Measurements from ENCODE around the gene SPON1. TPM values are rescaled to one million over a fixed set of nuclear protein-coding genes. Genes with fewer than 3 reads are reported as not detected.

The SPON1 gene
- total and polyA plus RNA-seq, 8 donors, result 0.83 to 17.5 (median 1.7) TPM

DNA sequence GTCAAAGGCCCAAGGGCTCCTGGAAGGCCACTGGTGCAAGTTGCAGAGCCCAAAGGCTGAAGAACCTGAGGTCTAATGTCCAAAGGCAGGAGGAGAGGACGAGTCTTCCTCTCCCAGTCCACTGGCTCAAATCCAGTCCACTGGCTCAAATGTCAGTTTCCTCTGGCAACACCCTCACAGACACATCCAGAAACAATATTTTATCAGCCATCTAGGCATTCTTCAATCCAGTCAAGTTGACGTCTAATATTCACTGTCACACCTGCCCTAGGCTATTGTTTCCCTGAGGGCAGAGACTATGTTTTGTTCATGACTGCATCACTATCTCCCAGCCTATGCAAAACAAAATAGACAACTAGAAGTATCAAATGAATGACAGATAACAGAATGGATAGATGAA, 148.1 kb downstream of the SPON1 start:
- WGBS, 2 donors, result 62 to 69% methylated on average over 2 of the region's 2 CpGs
- TF ChIP-seq, protein P1, sequence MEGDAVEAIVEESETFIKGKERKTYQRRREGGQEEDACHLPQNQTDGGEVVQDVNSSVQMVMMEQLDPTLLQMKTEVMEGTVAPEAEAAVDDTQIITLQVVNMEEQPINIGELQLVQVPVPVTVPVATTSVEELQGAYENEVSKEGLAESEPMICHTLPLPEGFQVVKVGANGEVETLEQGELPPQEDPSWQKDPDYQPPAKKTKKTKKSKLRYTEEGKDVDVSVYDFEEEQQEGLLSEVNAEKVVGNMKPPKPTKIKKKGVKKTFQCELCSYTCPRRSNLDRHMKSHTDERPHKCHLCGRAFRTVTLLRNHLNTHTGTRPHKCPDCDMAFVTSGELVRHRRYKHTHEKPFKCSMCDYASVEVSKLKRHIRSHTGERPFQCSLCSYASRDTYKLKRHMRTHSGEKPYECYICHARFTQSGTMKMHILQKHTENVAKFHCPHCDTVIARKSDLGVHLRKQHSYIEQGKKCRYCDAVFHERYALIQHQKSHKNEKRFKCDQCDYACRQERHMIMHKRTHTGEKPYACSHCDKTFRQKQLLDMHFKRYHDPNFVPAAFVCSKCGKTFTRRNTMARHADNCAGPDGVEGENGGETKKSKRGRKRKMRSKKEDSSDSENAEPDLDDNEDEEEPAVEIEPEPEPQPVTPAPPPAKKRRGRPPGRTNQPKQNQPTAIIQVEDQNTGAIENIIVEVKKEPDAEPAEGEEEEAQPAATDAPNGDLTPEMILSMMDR (IDR thresholded peaks at IDR 0.05), result no peak
- Histone ChIP-seq H3K9me3 (no peaks in the 10 kb centered on the region), H3K27me3 (no peaks in the 10 kb centered on the region), H3K36me3 (no peaks in the 10 kb centered on the region), H3K4me1 (no peaks in the 10 kb centered on the region), H3K27ac (no peak overlapping the region), H3K4me3 (no peak overlapping the region)
- DNase-seq, result no peak
- intact Hi-C loops (cut with DNase I), result no loop called here
- no peak for FAIRE-seq
- ATAC-seq, result no peak

DNA sequence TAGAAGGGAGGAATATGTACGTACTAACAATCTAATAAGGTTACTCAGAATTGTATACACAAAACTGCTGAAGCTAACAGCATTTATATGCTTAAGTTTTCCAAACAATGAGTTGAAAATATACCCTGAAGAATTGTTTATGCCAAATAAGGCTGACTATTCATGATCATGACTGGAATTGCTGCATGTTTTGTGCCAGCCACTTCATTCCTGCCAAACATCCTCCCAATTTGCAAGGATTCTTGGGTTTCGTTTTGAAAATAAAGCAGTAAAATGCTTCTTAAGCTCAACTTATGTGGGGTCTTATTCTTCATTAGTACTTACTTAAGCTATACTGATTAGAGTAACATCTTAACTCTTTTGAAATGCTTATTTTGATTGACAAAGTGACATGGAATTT, 149.0 kb downstream of the SPON1 start:
- no peak for FAIRE-seq
- no peak for DNase-seq

DNA sequence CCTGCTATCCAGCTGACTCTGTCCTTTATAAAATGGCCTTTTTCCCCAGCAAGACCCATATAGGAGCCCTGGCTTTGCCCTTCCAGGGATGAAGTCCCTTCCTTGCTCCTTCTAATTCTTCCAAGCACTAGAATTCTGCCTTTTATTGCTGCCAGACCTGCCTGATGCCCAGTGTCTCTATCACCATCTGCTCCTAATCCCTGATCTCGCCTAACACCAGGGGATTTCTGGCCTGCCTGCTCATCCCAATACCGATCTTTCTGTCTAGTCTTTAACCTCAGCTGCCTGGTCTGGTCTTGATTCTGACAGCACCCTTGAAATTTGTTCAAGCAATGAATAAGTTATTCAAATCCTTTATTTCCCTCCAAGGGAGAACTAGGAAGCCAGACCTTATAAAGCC, 150.2 kb downstream of the SPON1 start:
- H3K9me3 ChIP-seq, result no peaks in the 10 kb centered on the region
- FAIRE-seq (no peak), DNase-seq (no peak), ATAC-seq (no peak)
- TF ChIP-seq, protein P1 (IDR thresholded peaks at IDR 0.05), result no peak
- H3K4me1 ChIP-seq, result no peaks in the 10 kb centered on the region
- H3K27ac ChIP-seq, result no peak overlapping the region
- no peaks in the 10 kb centered on the region for H3K27me3 ChIP-seq
- WGBS, 2 donors, result 88 to 90% methylated on average over 2 of the region's 2 CpGs
- intact Hi-C loops (cut with DNase I), result no loop called here
- no peak overlapping the region for H3K4me3 ChIP-seq
- H3K36me3 ChIP-seq, result no peaks in the 10 kb centered on the region

More for the DNA sequence above, 149.0 kb downstream of the SPON1 start:
- 50 to 75% methylated on average over 2 of the region's 2 CpGs for WGBS, 2 donors
- TF ChIP-seq, protein P1 (IDR thresholded peaks at IDR 0.05), result no peak
- H3K36me3 ChIP-seq, result no peaks in the 10 kb centered on the region
- H3K9me3 ChIP-seq, result no peaks in the 10 kb centered on the region
- H3K4me1 ChIP-seq, result no peaks in the 10 kb centered on the region
- ATAC-seq, result no peak
- intact Hi-C loops (cut with DNase I), result no loop called here
- H3K27me3 ChIP-seq, result no peaks in the 10 kb centered on the region
- H3K4me3 ChIP-seq, result no peak overlapping the region
- H3K27ac ChIP-seq, result no peak overlapping the region

DNA sequence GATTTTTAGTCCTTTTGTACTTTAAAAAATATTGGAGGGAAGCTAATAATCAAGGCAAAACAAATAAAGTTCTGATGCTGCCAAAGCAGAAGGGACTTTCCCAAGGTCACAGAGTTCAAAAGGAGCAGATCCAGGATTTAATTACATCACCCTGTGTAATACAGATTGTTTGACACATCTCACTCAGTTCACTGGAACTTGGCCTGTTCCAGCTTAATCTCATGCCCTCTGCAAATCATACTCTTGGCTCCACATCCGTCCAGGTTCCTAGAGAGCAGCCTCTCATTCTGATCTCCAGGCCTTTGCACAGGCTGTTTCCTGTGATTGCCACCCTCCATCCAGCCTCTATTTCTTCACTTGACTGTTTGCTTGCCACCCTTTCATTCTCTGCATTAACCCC, 151.7 kb downstream of the SPON1 start:
- no peaks in the 10 kb centered on the region for H3K9me3 ChIP-seq
- FAIRE-seq (no peak), ATAC-seq (peak in 1 of 4 donors; percentile 36), DNase-seq (no peak)
- intact Hi-C loops (cut with DNase I), result no loop called here
- TF ChIP-seq, protein P1 (IDR thresholded peaks at IDR 0.05), result no peak
- H3K4me1 ChIP-seq, result no peaks in the 10 kb centered on the region
- H3K27ac ChIP-seq, result no peak overlapping the region
- H3K36me3 ChIP-seq, result no peaks in the 10 kb centered on the region
- 23 to 25% methylated on average over 1 of the region's 1 CpG for WGBS, 2 donors
- no peaks in the 10 kb centered on the region for H3K27me3 ChIP-seq
- no peak overlapping the region for H3K4me3 ChIP-seq

DNA sequence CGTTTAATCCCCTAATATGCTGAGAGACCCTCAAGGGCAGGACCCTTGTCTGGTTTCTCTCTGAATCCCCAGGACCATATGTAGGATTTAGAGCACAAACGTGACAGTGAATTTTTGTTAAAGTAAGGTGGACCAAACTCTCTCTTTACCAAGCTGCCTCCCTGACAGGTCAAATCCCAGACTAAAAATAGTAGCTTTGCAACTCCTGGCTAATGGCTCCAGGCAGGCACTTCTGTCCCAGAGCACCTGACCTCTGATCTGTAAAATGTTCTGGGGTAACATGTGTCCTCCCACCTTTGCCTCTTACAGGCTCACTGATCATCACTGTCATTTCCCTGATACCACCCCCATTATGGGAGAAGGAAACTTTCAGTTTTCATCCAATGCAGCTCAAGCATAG, 152.3 kb downstream of the SPON1 start:
- TF ChIP-seq, protein P1 (IDR thresholded peaks at IDR 0.05), result no peak
- FAIRE-seq, result no peak

More for the DNA sequence above, 152.3 kb downstream of the SPON1 start:
- Histone ChIP-seq H3K4me1 (no peaks in the 10 kb centered on the region), H3K27ac (no peak overlapping the region), H3K9me3 (no peaks in the 10 kb centered on the region), H3K4me3 (no peak overlapping the region), H3K27me3 (no peaks in the 10 kb centered on the region), H3K36me3 (no peaks in the 10 kb centered on the region)
- intact Hi-C loops (cut with DNase I), result no loop called here
- DNase-seq (no peak), ATAC-seq (no peak)
- 73 to 79% methylated on average over 2 of the region's 2 CpGs for WGBS, 2 donors

All from pancreas (tissue), 10 donors.